Fibroblast of skin of right quadriceps (primary cell): ENCODE measurements around the gene WDR3.

Experiments
- DNase-seq: peaks from one replicate; pipeline ENCODE4 v3.0.0-alpha.2; 2013

WDR3 gene

GRCh38 chr1:117959364-117959763, 29.8 kb downstream of the WDR3 start:
- peak; percentile 30 for DNase-seq

GRCh38 chr1:117964290-117965038, 34.9 kb downstream of the WDR3 start:
- peak; percentile 3 for DNase-seq

DNA sequence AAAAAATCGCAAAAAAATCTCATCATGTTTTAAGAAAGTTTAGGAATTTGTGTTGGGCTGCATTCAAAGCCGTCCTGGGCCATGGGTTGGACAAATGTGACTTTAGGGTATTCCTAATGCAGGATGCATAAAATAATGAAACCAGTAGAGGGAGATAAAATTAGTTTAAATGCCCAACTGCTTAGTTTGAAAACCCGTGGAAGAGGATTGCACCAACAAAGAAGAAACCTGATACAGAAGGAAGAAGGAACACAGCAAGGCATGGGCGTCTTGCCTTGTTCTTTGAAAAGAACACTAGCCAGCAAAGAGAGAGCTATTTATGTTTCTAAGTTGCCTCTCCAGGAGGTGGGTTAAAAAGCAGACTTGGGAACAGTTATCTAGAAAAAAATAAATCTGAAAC, 37.9 kb downstream of the WDR3 start:
- DNase-seq = peak; percentile 60

DNA sequence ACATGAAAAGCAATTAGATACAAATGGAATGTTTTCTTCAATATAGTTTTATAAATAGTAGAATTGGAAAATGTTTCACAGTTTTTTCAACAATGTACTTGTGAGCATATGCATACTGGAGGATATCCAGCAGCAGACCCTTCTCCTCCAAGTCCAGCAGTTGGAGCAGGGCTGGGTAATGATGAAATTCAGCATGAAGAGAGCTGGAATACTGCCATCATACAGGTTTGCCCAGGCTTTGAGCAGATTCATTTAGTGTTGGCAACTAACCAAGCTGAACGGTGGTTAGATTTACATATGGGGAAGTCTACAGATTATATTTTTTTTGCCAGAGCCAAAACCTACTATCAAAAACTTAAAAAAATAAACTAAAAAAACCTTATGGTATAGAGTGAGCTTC, 38.3 kb downstream of the WDR3 start:
- peak; percentile 35 for DNase-seq

GRCh38 chr1:117970252-117970651, 40.7 kb downstream of the WDR3 start:
- no peak for DNase-seq

GRCh38 chr1:117971777-117972176, 42.2 kb downstream of the WDR3 start:
- no peak for DNase-seq

DNA sequence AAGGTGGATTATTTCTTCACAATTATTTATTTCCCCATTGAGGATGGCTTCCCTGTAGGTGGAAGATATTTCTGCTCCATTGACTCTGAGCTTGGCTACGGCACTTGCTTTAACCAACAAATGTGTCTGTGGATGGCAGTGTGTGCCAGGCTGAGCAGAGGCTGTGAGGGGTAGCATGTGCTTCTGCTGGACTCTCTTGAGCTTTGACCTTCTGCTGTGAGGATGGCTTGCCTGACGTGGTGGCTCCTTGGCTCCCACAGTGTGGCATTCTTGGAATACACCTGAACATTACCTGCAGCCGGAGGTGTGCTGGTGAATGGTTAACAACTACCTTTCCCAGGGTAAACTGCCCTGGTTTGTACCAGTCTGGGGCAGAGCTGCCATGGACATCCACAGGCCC, 46.8 kb downstream of the WDR3 start:
- no peak for DNase-seq

GRCh38 chr1:117981455-117982192, 52.1 kb downstream of the WDR3 start:
- no peak for DNase-seq

- no peak for DNase-seq
These were observed 55.7 kb downstream of the WDR3 start for GRCh38 chr1:117985239-117985638.

DNA sequence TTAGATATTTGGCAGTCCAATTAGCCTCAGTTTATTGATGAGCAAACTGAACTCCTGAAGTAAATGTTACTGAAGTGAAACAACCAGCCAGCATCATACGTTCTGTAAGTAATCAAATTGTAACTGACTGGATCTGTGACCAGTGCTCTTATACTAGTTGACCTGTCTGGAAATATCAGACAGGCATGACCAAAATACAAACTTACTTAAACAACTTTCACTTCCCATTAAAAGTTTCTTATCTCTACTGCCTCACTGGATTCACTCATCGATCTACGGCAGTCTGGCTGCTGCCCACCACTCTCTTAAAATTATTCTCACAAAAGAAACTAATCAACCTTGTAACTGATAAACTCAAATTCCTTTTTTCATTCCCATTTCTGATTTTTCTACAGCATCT, 56.4 kb downstream of the WDR3 start:
- DNase-seq = no peak

DNA sequence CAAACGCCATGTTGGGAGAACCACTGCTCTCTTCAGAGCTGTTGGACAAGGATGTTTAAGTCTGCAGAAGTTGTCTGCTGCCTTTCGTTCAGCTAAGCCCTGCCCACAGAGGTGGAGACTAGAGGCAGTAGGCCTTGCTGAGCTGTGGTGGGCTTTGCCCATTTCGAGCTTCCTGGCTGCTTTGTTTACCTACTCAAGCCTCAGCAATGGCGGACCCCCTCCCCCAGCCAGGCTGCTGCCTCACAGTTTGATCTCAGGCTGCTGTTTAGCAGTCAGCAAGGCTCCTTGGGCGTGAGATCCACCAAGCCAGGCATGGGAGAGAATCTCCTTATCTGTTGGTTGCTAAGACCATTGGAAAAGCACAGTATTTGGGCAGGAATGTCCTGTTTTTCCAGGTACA, 74.8 kb downstream of the WDR3 start:
- DNase-seq = no peak

DNA sequence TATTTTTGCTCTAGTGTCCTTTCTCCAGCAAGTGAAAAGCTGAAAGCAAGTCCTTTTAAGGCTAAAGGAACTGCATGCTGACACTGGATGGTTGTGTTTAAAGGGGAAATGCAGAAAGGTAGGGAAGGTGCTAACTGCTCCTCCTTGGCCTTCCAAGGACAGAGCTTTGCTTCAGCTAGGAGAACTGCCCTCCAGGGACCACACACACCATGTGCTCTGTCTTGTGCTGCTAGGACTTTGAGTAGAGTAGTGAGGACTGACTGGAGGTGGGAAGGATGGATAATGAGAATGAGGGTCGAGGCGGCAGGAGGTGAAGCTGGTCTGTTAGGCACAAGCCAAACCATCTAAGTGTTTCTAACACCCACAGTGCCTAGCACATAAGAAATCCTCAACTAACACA, 77.9 kb downstream of the WDR3 start:
- no peak for DNase-seq

DNA sequence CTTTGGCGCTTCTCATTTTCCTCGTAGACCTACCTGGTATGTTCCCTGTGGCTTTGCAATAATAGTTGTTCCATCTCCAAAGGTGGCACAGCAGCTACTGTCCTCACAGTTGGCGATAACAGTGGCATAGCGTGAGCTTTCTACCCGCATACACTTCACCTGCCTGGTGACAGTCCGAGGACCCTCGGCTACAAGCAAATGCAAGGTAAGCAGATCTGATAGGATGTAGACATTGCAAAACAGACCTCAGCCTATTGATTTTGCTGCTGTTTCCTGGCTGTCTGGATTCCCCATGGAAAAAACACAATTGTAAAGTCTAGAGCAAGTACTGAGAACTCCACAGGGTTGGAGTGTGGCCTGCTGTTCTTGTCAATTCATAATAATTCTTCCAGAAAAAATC, 78.5 kb downstream of the WDR3 start:
- DNase-seq = no peak

- no peak for DNase-seq
These were observed 83.1 kb downstream of the WDR3 start for GRCh38 chr1:118012515-118013124.

DNA sequence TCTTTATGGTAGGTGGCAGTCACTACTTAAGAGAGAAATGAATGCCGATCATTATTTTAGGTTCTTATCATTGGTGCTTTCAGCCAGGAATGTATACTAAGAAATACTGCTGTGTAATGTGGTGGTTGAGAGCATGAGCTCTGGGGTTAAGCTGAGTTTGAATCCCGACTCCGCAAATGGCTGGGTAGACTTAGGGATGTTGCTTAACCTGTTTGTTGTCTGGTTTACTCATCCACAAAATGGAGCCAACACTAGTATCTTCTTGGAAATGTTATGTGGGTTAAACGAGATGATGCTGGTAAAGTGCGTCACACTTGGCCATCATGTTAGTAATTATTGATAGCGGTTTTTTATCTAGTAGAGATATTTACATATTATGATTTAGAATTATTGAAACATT, 83.8 kb downstream of the WDR3 start:
- DNase-seq = no peak

- no peak for DNase-seq
These were observed 84.4 kb downstream of the WDR3 start for GRCh38 chr1:118013938-118014337.
